GM20431 (cell line): ENCODE results near the gene SPATA16.

Source experiments
- in situ Hi-C: fragments of 300-500 bp; cut with MseI, MboI; formaldehyde crosslinking; loops from one replicate; pipeline ENCODE4 v1.15.0; 2020; ENCODE audit warnings: low sequenced_read_pairs; ENCODE audit not compliant: unreplicated experiment

SPATA16 gene

GRCh38 chr3:173007079-173007723 lies 133.8 kb downstream of the SPATA16 start:
- in situ Hi-C loops = no loop called here

- in situ Hi-C loops = no loop called here
Observed at GRCh38 chr3:173006006-173006405, 135.0 kb downstream of the SPATA16 start.

- in situ Hi-C loops = no loop called here
Observed at GRCh38 chr3:173004681-173005080, 136.4 kb downstream of the SPATA16 start.

- in situ Hi-C loops = no loop called here
Observed at GRCh38 chr3:173003956-173004355, 137.1 kb downstream of the SPATA16 start.

- in situ Hi-C loops = no loop called here
Observed at GRCh38 chr3:173003471-173003870, 137.6 kb downstream of the SPATA16 start.

GRCh38 chr3:173001622-173002021 lies 139.4 kb downstream of the SPATA16 start:
- in situ Hi-C loops = no loop called here

GRCh38 chr3:173000553-173000952 lies 140.5 kb downstream of the SPATA16 start:
- in situ Hi-C loops = no loop called here

- in situ Hi-C loops = no loop called here
Observed at GRCh38 chr3:172993412-172993811, 147.6 kb downstream of the SPATA16 start.

- in situ Hi-C loops = no loop called here
Observed at GRCh38 chr3:172991424-172991996, 149.5 kb downstream of the SPATA16 start.

GRCh38 chr3:172989373-172989772 lies 151.7 kb downstream of the SPATA16 start:
- in situ Hi-C loops = no loop called here

- in situ Hi-C loops = no loop called here
Observed at GRCh38 chr3:172987273-172987672, 153.8 kb downstream of the SPATA16 start.

- in situ Hi-C loops = no loop called here
Observed at GRCh38 chr3:172984914-172985313, 156.1 kb downstream of the SPATA16 start.

GRCh38 chr3:172982736-172983364 lies 158.2 kb downstream of the SPATA16 start:
- in situ Hi-C loops = no loop called here

- in situ Hi-C loops = no loop called here
Observed at GRCh38 chr3:172981407-172981983, 159.5 kb downstream of the SPATA16 start.

- in situ Hi-C loops = no loop called here
Observed at GRCh38 chr3:172980849-172981248, 160.2 kb downstream of the SPATA16 start.

- in situ Hi-C loops = no loop called here
Observed at GRCh38 chr3:172977696-172978095, 163.3 kb downstream of the SPATA16 start.

- in situ Hi-C loops = no loop called here
Observed at GRCh38 chr3:172974969-172975368, 166.1 kb downstream of the SPATA16 start.

GRCh38 chr3:172973799-172974198 lies 167.2 kb downstream of the SPATA16 start:
- in situ Hi-C loops = no loop called here

- in situ Hi-C loops = no loop called here
Observed at GRCh38 chr3:172972717-172973116, 168.3 kb downstream of the SPATA16 start.

GRCh38 chr3:172972067-172972466 lies 169.0 kb downstream of the SPATA16 start:
- in situ Hi-C loops = no loop called here

GRCh38 chr3:172968646-172969045 lies 172.4 kb downstream of the SPATA16 start:
- in situ Hi-C loops = no loop called here
